Measurements from ENCODE around the gene BMP6.

BMP6 gene

GRCh38 chr6:7823552-7823951 lies 97.7 kb downstream of the BMP6 start:
- Mint-ChIP-seq H3K27ac (no peak overlapping the region), H3K9me3 (no peaks in the 10 kb centered on the region), H3K27me3 (ENCODE audit: low read depth) (no peaks in the 10 kb centered on the region), H3K36me3 (ENCODE audit: low read depth) (no peaks in the 10 kb centered on the region), H3K4me1 (ENCODE audit: low read depth) (no peaks in the 10 kb centered on the region), H3K4me3 (no peak overlapping the region)
- no peak for DNase-seq (ENCODE audit: low spot score)

- Mint-ChIP-seq H3K9me3 (no peaks in the 10 kb centered on the region), H3K27me3 (ENCODE audit: low read depth) (no peaks in the 10 kb centered on the region), H3K4me1 (ENCODE audit: low read depth) (no peaks in the 10 kb centered on the region), H3K27ac (no peak overlapping the region), H3K36me3 (ENCODE audit: low read depth) (no peaks in the 10 kb centered on the region), H3K4me3 (no peak overlapping the region)
- DNase-seq (ENCODE audit: low spot score) = no peak
Measured at GRCh38 chr6:7825986-7826385, 100.1 kb downstream of the BMP6 start.

- Mint-ChIP-seq H3K27ac (no peak overlapping the region), H3K9me3 (no peaks in the 10 kb centered on the region), H3K4me1 (ENCODE audit: low read depth) (no peaks in the 10 kb centered on the region), H3K4me3 (no peak overlapping the region), H3K36me3 (ENCODE audit: low read depth) (no peaks in the 10 kb centered on the region), H3K27me3 (ENCODE audit: low read depth) (no peaks in the 10 kb centered on the region)
- no peak for DNase-seq (ENCODE audit: low spot score)
Measured at GRCh38 chr6:7827142-7827541, 101.2 kb downstream of the BMP6 start.

- Mint-ChIP-seq H3K27me3 (ENCODE audit: low read depth) (no peaks in the 10 kb centered on the region), H3K36me3 (ENCODE audit: low read depth) (no peaks in the 10 kb centered on the region), H3K4me3 (no peak overlapping the region), H3K9me3 (no peaks in the 10 kb centered on the region), H3K27ac (no peak overlapping the region), H3K4me1 (ENCODE audit: low read depth) (no peaks in the 10 kb centered on the region)
- no peak for DNase-seq (ENCODE audit: low spot score)
Measured at GRCh38 chr6:7828124-7828523, 102.2 kb downstream of the BMP6 start.

- Mint-ChIP-seq H3K27ac (no peak overlapping the region), H3K27me3 (ENCODE audit: low read depth) (no peaks in the 10 kb centered on the region), H3K4me1 (ENCODE audit: low read depth) (no peaks in the 10 kb centered on the region), H3K9me3 (no peaks in the 10 kb centered on the region), H3K36me3 (ENCODE audit: low read depth) (no peaks in the 10 kb centered on the region), H3K4me3 (no peak overlapping the region)
- DNase-seq (ENCODE audit: low spot score) = no peak
Measured at GRCh38 chr6:7832904-7833750, 107.2 kb downstream of the BMP6 start.

GRCh38 chr6:7833751-7834070 lies 107.8 kb downstream of the BMP6 start:
- no peak for DNase-seq (ENCODE audit: low spot score)
- Mint-ChIP-seq H3K36me3 (ENCODE audit: low read depth) (no peaks in the 10 kb centered on the region), H3K27me3 (ENCODE audit: low read depth) (no peaks in the 10 kb centered on the region), H3K27ac (no peak overlapping the region), H3K4me1 (ENCODE audit: low read depth) (no peaks in the 10 kb centered on the region), H3K9me3 (no peaks in the 10 kb centered on the region), H3K4me3 (no peak overlapping the region)

GRCh38 chr6:7836371-7837026 lies 110.6 kb downstream of the BMP6 start:
- DNase-seq (ENCODE audit: low spot score) = no peak
- Mint-ChIP-seq H3K4me1 (ENCODE audit: low read depth) (no peaks in the 10 kb centered on the region), H3K9me3 (no peaks in the 10 kb centered on the region), H3K27me3 (ENCODE audit: low read depth) (no peaks in the 10 kb centered on the region), H3K27ac (no peak overlapping the region), H3K4me3 (no peak overlapping the region), H3K36me3 (ENCODE audit: low read depth) (no peaks in the 10 kb centered on the region)

- DNase-seq (ENCODE audit: low spot score) = no peak
- Mint-ChIP-seq H3K9me3 (no peaks in the 10 kb centered on the region), H3K4me1 (ENCODE audit: low read depth) (no peaks in the 10 kb centered on the region), H3K27me3 (ENCODE audit: low read depth) (peaks cover 4% of the 10 kb centered on the region), H3K4me3 (no peak overlapping the region), H3K27ac (no peak overlapping the region), H3K36me3 (ENCODE audit: low read depth) (no peaks in the 10 kb centered on the region)
Measured at GRCh38 chr6:7841781-7842468, 116.0 kb downstream of the BMP6 start.

- Mint-ChIP-seq H3K4me1 (ENCODE audit: low read depth) (no peaks in the 10 kb centered on the region), H3K36me3 (ENCODE audit: low read depth) (no peaks in the 10 kb centered on the region), H3K9me3 (no peaks in the 10 kb centered on the region), H3K27me3 (ENCODE audit: low read depth) (peaks cover 4% of the 10 kb centered on the region), H3K4me3 (no peak overlapping the region), H3K27ac (no peak overlapping the region)
- DNase-seq (ENCODE audit: low spot score) = no peak
Measured at GRCh38 chr6:7846966-7847818, 121.3 kb downstream of the BMP6 start.

- H3K4me1 Mint-ChIP-seq (ENCODE audit: low read depth) = no peaks in the 10 kb centered on the region
Measured at GRCh38 chr6:7848229-7848628, 122.3 kb downstream of the BMP6 start.

GRCh38 chr6:7851780-7852179 lies 125.9 kb downstream of the BMP6 start:
- Mint-ChIP-seq H3K36me3 (ENCODE audit: low read depth) (no peaks in the 10 kb centered on the region), H3K27me3 (ENCODE audit: low read depth) (no peaks in the 10 kb centered on the region), H3K27ac (no peak overlapping the region), H3K9me3 (no peaks in the 10 kb centered on the region), H3K4me1 (ENCODE audit: low read depth) (no peaks in the 10 kb centered on the region), H3K4me3 (no peak overlapping the region)
- DNase-seq (ENCODE audit: low spot score) = no peak

More at GRCh38 chr6:7848229-7848628, 122.3 kb downstream of the BMP6 start:
- no peak for DNase-seq (ENCODE audit: low spot score)
- Mint-ChIP-seq H3K9me3 (no peaks in the 10 kb centered on the region), H3K27me3 (ENCODE audit: low read depth) (peaks cover 4% of the 10 kb centered on the region), H3K4me3 (no peak overlapping the region), H3K36me3 (ENCODE audit: low read depth) (no peaks in the 10 kb centered on the region), H3K27ac (no peak overlapping the region)

GRCh38 chr6:7859591-7859990 lies 133.7 kb downstream of the BMP6 start:
- no peak for DNase-seq (ENCODE audit: low spot score)
- H3K27ac Mint-ChIP-seq = no peak overlapping the region
- H3K4me1 Mint-ChIP-seq (ENCODE audit: low read depth) = no peaks in the 10 kb centered on the region
- peaks cover 2% of the 10 kb centered on the region for H3K27me3 Mint-ChIP-seq (ENCODE audit: low read depth)
- no peaks in the 10 kb centered on the region for H3K36me3 Mint-ChIP-seq (ENCODE audit: low read depth)
- no peaks in the 10 kb centered on the region for H3K9me3 Mint-ChIP-seq
- H3K4me3 Mint-ChIP-seq = no peak overlapping the region

GRCh38 chr6:7865781-7866180 lies 139.9 kb downstream of the BMP6 start:
- H3K9me3 Mint-ChIP-seq = no peaks in the 10 kb centered on the region
- no peak for DNase-seq (ENCODE audit: low spot score)
- H3K27ac Mint-ChIP-seq = no peak overlapping the region
- H3K4me3 Mint-ChIP-seq = no peak overlapping the region
- H3K27me3 Mint-ChIP-seq (ENCODE audit: low read depth) = peaks cover 2% of the 10 kb centered on the region
- H3K36me3 Mint-ChIP-seq (ENCODE audit: low read depth) = no peaks in the 10 kb centered on the region
- H3K4me1 Mint-ChIP-seq (ENCODE audit: low read depth) = no peaks in the 10 kb centered on the region

- H3K4me1 Mint-ChIP-seq (ENCODE audit: low read depth) = no peaks in the 10 kb centered on the region
- H3K4me3 Mint-ChIP-seq = no peak overlapping the region
- H3K36me3 Mint-ChIP-seq (ENCODE audit: low read depth) = no peaks in the 10 kb centered on the region
- H3K9me3 Mint-ChIP-seq = no peaks in the 10 kb centered on the region
- no peak for DNase-seq (ENCODE audit: low spot score)
- H3K27me3 Mint-ChIP-seq (ENCODE audit: low read depth) = peaks cover 2% of the 10 kb centered on the region
- no peak overlapping the region for H3K27ac Mint-ChIP-seq
Measured at GRCh38 chr6:7866526-7866925, 140.6 kb downstream of the BMP6 start.

Measured in T-helper 2 cell treated with Interferon-gamma antibody and Interleukin-4, amounts not matched to agents 5 μg/mL and 100 μg/mL, for 36 hours (primary cell).